MG63 (cell line): ENCODE results near the gene GEMIN7. TPM values are rescaled to one million over a fixed set of nuclear protein-coding genes. Genes with fewer than 3 reads are reported as not detected.

Experiments
- DNase-seq: peaks from one replicate; pipeline ENCODE4 v3.0.0-alpha.2; 2020
- H3K27me3 ChIP-seq: fragments of 250-450 bp; sonication (Bioruptor Pico); 2 replicates; pipeline ENCODE4 v1.5.1; 2020; ENCODE audit warnings: mild to moderate bottlenecking, moderate library complexity
- H3K36me3 ChIP-seq: fragments of 250-450 bp; sonication (Bioruptor Pico); 2 replicates; pipeline ENCODE4 v1.5.1; 2020; ENCODE audit warnings: mild to moderate bottlenecking, moderate library complexity
- H3K4me3 ChIP-seq: fragments of 250-450 bp; sonication (Bioruptor Pico); 2 replicates; pipeline ENCODE4 v1.5.1; 2020; ENCODE audit warnings: mild to moderate bottlenecking, moderate library complexity
- H3K9me3 ChIP-seq: fragments of 250-450 bp; sonication (Bioruptor Pico); 2 replicates; pipeline ENCODE4 v1.5.1; 2020; ENCODE audit warnings: mild to moderate bottlenecking, moderate library complexity
- total RNA-seq: library from RNA; depleted of rRNA; stranded (reverse); fragments of >200 nt; shearing (Covaris generic); gene quantifications from 2 replicates; pipeline ENCODE4 v1.2.3, GENCODE V29; 2014; ENCODE audit warnings: low replicate concordance

The GEMIN7 gene
- total RNA-seq, 1 experiment from 2014 or later: 73.6 TPM

GRCh38 chr19:45056831-45057230 is 22.2 kb upstream of the GEMIN7 start:
- DNase-seq: no peak
- Histone ChIP-seq H3K36me3 (peaks cover 96% of the 10 kb centered on the region), H3K4me3 (no peak overlapping the region)

GRCh38 chr19:45057444-45057843 is 21.6 kb upstream of the GEMIN7 start:
- H3K4me3 ChIP-seq: no peak overlapping the region
- peaks cover 98% of the 10 kb centered on the region for H3K36me3 ChIP-seq

More at GRCh38 chr19:45056831-45057230, 22.2 kb upstream of the GEMIN7 start:
- H3K9me3 ChIP-seq: no peaks in the 10 kb centered on the region
- no peaks in the 10 kb centered on the region for H3K27me3 ChIP-seq

DNA sequence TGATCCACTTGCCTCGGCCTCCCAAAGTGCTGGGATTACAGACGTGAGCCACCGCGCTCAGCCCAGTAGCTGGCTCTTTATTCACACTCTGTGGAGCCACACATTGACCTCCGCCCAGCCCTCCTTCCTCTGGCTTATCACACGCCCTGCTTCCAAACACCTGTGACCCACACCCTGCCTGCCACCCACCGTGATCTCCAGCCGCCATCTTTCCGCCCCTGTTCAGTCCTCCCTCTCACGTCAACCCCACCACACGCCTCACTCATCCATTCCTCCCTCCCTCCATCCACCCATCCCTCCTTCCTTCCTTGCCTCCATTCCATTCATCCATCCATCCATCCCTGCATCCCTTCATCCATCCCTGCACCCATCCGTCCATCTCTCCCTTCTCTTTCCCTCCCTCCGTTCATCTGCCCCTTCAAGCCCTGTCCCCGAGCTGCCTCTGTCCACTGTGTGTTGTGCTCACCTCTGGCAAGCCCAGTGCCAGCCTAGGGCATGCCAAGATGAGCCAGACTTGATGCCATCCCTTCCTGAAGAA is 20.4 kb upstream of the GEMIN7 start:
- DNase-seq: no peak
- H3K27me3 ChIP-seq: no peaks in the 10 kb centered on the region
- H3K9me3 ChIP-seq: no peaks in the 10 kb centered on the region
- H3K4me3 ChIP-seq: no peak overlapping the region
- H3K36me3 ChIP-seq: peaks cover 96% of the 10 kb centered on the region

More at GRCh38 chr19:45057444-45057843, 21.6 kb upstream of the GEMIN7 start:
- H3K9me3 ChIP-seq: no peaks in the 10 kb centered on the region
- no peak for DNase-seq
- no peaks in the 10 kb centered on the region for H3K27me3 ChIP-seq

DNA sequence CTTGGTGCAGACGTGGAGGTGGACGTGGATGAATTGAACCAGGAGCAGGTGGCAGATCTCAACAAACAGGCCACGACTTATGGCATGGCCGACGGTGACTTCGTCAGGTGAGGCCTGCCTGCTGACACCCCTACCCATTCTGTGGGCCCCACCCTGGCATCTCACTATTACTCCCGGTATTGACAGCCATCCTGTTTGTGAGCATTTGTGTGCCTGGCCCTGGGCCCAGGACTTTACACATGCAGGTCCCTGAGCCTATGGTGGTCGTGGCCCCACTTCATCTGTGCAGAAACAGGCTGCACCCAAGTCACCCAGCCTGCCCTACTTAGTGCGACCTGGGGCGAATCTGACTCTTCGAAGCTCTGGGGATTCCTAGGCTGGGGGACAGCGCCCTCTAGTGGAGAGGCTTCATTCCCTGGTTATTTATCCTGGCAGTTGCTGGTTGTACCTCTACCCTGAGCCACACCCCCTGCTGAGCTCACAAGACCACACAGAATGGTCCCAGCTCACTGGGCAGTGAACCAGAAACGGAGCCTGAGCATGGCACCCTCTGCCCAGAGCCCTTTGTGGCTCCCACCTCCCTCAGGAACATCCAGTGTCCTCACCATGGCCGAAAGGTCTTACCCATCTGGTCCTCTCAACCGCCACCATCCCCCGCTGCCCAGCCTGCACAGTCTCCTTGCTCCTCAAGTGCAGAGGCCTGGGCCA is 19.6 kb upstream of the GEMIN7 start:
- Histone ChIP-seq H3K36me3 (peaks cover 91% of the 10 kb centered on the region), H3K27me3 (no peaks in the 10 kb centered on the region)
- peak; percentile 67 for DNase-seq

GRCh38 chr19:45061965-45062364 is 17.1 kb upstream of the GEMIN7 start:
- Histone ChIP-seq H3K9me3 (no peaks in the 10 kb centered on the region), H3K4me3 (no peak overlapping the region), H3K36me3 (peaks cover 81% of the 10 kb centered on the region), H3K27me3 (no peaks in the 10 kb centered on the region)
- DNase-seq: no peak

More for the DNA sequence above, 19.6 kb upstream of the GEMIN7 start:
- Histone ChIP-seq H3K4me3 (no peak overlapping the region), H3K9me3 (no peaks in the 10 kb centered on the region)

- DNase-seq: no peak
- H3K4me3 ChIP-seq: no peak overlapping the region
- no peaks in the 10 kb centered on the region for H3K27me3 ChIP-seq
- peaks cover 80% of the 10 kb centered on the region for H3K36me3 ChIP-seq
- no peaks in the 10 kb centered on the region for H3K9me3 ChIP-seq
Observed at GRCh38 chr19:45063851-45064801, 14.9 kb upstream of the GEMIN7 start.

DNA sequence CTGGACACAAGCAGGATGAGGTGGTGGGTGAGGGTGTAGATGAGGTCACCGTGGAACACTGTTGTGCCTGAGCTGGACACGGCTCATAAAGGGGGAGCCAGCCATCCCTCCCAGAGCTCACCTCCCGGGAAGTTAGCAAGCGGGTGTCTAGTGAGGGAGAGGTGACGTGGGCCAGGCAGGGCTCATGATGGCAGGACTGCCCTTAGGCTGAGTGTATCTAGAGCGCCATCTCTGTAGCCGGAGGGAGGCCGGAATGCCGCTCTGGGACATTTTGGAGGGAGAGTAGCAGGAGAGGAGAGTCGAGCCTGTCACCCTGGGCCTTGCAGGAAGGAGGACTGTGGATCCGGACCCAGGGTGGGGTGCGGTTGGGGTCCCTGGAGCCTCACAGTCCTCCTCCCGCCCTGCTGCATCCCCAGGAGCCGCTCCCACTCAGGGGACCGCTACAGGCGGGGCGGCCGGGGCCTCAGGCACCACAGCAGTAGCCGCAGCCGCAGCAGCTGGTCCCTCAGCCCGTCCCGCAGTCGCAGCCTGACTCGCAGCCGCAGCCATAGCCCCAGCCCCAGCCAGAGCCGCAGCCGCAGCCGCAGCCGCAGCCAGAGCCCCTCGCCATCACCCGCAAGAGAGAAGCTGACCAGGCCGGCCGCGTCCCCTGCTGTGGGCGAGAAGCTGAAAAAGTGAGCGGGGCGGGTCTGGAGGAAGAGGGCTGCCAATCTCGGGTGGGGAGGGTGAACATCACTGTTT is 12.0 kb upstream of the GEMIN7 start:
- Histone ChIP-seq H3K36me3 (peaks cover 78% of the 10 kb centered on the region), H3K9me3 (no peaks in the 10 kb centered on the region), H3K27me3 (no peaks in the 10 kb centered on the region), H3K4me3 (no peak overlapping the region)
- no peak for DNase-seq

DNA sequence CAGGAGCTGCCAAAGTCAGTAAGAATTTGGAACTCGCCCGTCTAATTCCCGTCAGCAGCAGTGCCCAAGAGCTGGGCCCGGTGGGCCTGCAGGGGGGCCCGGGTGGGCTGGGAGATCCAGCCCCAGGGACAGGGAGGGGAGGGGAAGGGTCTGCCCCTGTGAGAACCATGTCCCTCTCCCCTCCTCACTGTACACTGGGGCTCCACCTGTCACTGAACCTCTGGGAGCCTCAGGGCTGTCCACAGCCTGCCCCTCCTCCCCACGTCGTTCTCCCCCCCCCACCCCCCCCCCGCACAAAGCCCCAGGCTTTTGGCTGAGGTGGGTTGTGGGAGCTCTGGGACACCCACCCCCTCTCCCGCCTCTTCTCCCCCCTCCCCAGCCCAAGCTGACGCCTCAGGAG is 11.0 kb upstream of the GEMIN7 start:
- H3K36me3 ChIP-seq: peaks cover 73% of the 10 kb centered on the region
- no peaks in the 10 kb centered on the region for H3K9me3 ChIP-seq
- H3K4me3 ChIP-seq: no peak overlapping the region
- H3K27me3 ChIP-seq: no peaks in the 10 kb centered on the region
- DNase-seq: no peak

- no peaks in the 10 kb centered on the region for H3K9me3 ChIP-seq
- peak; percentile 55 for DNase-seq
- H3K36me3 ChIP-seq: peaks cover 66% of the 10 kb centered on the region
- no peak overlapping the region for H3K4me3 ChIP-seq
- H3K27me3 ChIP-seq: no peaks in the 10 kb centered on the region
Observed at GRCh38 chr19:45069056-45069455, 10.0 kb upstream of the GEMIN7 start.

- DNase-seq: no peak
- H3K9me3 ChIP-seq: no peaks in the 10 kb centered on the region
- peaks cover 59% of the 10 kb centered on the region for H3K36me3 ChIP-seq
- H3K4me3 ChIP-seq: no peak overlapping the region
- H3K27me3 ChIP-seq: no peaks in the 10 kb centered on the region
Observed at GRCh38 chr19:45070214-45070613, 8.8 kb upstream of the GEMIN7 start.

GRCh38 chr19:45070861-45071544 is 8.1 kb upstream of the GEMIN7 start:
- no peak for DNase-seq
- Histone ChIP-seq H3K9me3 (no peaks in the 10 kb centered on the region), H3K27me3 (no peaks in the 10 kb centered on the region), H3K4me3 (no peak overlapping the region), H3K36me3 (peaks cover 54% of the 10 kb centered on the region)

DNA sequence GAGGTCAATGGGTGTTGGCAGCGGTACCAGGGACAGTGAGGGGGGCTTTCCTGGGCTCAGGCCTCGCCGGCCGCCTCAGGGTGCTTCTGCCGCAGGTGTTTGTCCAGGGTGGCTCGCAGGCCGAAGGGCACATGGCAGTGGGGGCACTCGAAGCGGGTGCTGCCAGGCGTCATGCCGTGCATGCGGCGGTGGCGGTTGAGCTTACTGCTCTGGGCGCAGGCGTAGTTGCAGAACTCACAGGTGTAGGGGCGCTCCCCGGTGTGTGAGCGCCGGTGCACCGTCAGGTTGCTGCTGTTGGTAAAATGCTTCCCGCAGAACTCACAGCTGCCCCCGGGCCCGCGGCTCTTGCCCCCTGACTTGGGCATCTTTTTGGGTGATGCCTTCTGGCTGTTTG is 7.5 kb upstream of the GEMIN7 start:
- H3K36me3 ChIP-seq: peaks cover 54% of the 10 kb centered on the region
- DNase-seq: no peak
- H3K9me3 ChIP-seq: no peaks in the 10 kb centered on the region
- no peak overlapping the region for H3K4me3 ChIP-seq
- no peaks in the 10 kb centered on the region for H3K27me3 ChIP-seq

GRCh38 chr19:45071969-45072790 is 6.9 kb upstream of the GEMIN7 start:
- Histone ChIP-seq H3K27me3 (no peaks in the 10 kb centered on the region), H3K9me3 (no peaks in the 10 kb centered on the region), H3K36me3 (peaks cover 48% of the 10 kb centered on the region), H3K4me3 (no peak overlapping the region)
- no peak for DNase-seq

DNA sequence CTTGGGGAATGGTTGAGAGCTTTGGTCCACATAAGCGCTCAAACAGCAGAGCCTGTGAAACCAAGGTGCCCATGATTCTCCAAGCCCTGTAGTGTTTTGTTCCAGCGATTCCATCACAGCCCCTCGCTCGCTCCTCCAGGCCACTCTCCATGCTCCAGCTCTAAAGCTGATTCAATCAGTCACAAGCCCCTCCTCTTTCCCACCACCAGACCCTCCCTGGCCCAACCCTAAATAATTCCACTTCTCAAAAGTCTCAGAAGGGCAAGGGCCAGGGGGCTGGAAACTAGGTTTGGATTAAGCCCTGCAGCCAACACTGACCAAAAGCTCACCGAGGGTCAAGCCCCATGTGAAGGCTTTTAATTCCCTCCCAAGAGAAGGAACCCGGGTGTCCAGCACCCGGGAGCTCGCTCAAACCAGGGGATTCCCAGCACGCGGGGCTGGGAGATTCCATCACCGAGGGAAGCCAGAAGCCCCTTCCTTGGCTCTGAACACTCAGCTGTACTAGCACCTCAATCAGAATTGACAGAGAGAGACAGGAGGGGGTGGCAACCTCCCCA is 4.2 kb upstream of the GEMIN7 start:
- Histone ChIP-seq H3K27me3 (no peaks in the 10 kb centered on the region), H3K9me3 (no peaks in the 10 kb centered on the region), H3K4me3 (peak overlapping the region; percentile 53), H3K36me3 (peaks cover 25% of the 10 kb centered on the region)
- DNase-seq: no peak
